Testis (tissue), 2 donors: ENCODE results near the gene MET.

Source experiments
- CTCF ChIP-seq, 3 experiments: fragments of 450-650 bp in 2 of 3; fragments of 200-600 bp in 1 of 3; sonication (generic) in 1 of 3; IDR thresholded peaks; one replicate each; pipeline ENCODE4 v1.5.1; 2016 to 2019; ENCODE audit warnings: antibody characterized with exemption in 3 of 3, mild to moderate bottlenecking in 2 of 3, moderate library complexity in 1 of 3
- POLR2A ChIP-seq: fragments of 450-650 bp; IDR thresholded peaks from one replicate; pipeline ENCODE4 v1.6.1; 2017; ENCODE audit warnings: antibody characterized with exemption, mild to moderate bottlenecking, moderate library complexity

GRCh38 chr7:116812860-116813259, 140.9 kb downstream of the MET start:
- no peak for TF ChIP-seq CTCF (IDR thresholded peaks at IDR 0.05)
- TF ChIP-seq POLR2A = no peak
